Left cardiac atrium (tissue), 4 donors: Measurements from ENCODE around the gene ATOSB. TPM values are rescaled to one million over a fixed set of nuclear protein-coding genes. Genes with fewer than 3 reads are reported as not detected.

Experiments used
- ATAC-seq, 2 donors: fragments of 200-7000 bp; cut with Tn5 transposase; one replicate each; pipeline ENCODE4 v1.9.1; 2020; ENCODE audit warnings: mild to moderate bottlenecking in 2 of 2, moderate library complexity in 2 of 2
- DNase-seq: peaks from one replicate; pipeline ENCODE4 v3.0.0-alpha.2; 2020
- intact Hi-C, 2 donors: fragments of 100-400 bp; cut with DNase I; formaldehyde crosslinking; loops; one replicate each; pipeline versions ENCODE4 v1.14.1 to v1.15.1; 2022 to 2023
- total RNA-seq, 2 donors: library from RNA; stranded (reverse); fragmentation: NEBNext Ultra II Directional; extraction: Animal tissue kit (Norgen Biotek cat#: 25700); gene quantifications; one replicate each; pipeline ENCODE4 v1.2.1, GENCODE V29; 2021
- donor health status: DM: no; HTN: yes; CAD: no.
- donor health status: DM: no; HTN: yes; CAD: no; lungs with severe emphysema.
- donor health status: DM: yes; HTN: yes; CAD: no.
- donor health status: Dilated cardiomyopathy.

The ATOSB gene
- total RNA-seq, 2 donors from 2014 or later: 13.6 to 17.9 TPM

- ATAC-seq: peak; percentile 83 to 91
- intact Hi-C loops: loop anchor here in 1 of 2 donors (2.0 to 10.0 kb wide), 2 partner anchors 31 to 77 kb away; partner anchors contain the start of gene STOML2
- DNase-seq: peak; percentile 91
Measured at GRCh38 chr9:35071814-35072460, 43.7 kb downstream of the ATOSB start.

GRCh38 chr9:35070823-35071813 lies 44.5 kb downstream of the ATOSB start:
- no peak for ATAC-seq

GRCh38 chr9:35069020-35069419 lies 46.6 kb downstream of the ATOSB start:
- DNase-seq (no peak), ATAC-seq (no peak)
- intact Hi-C loops: no loop called here

More at GRCh38 chr9:35070823-35071813, 44.5 kb downstream of the ATOSB start:
- DNase-seq: no peak
- intact Hi-C loops: loop anchor here in 1 of 2 donors (10.0 kb wide), 1 partner anchor 76 kb away; no protein-coding TSS in a partner anchor

GRCh38 chr9:35067056-35067455 lies 48.6 kb downstream of the ATOSB start:
- intact Hi-C loops: no loop called here
- ATAC-seq (no peak), DNase-seq (no peak)

- no peak for DNase-seq
- no peak for ATAC-seq
- intact Hi-C loops: no loop called here
Measured at GRCh38 chr9:35060548-35061207, 55.0 kb downstream of the ATOSB start.

GRCh38 chr9:35059438-35059837 lies 56.2 kb downstream of the ATOSB start:
- intact Hi-C loops: no loop called here

GRCh38 chr9:35057271-35057620 lies 58.4 kb downstream of the ATOSB start:
- intact Hi-C loops: no loop called here
- ATAC-seq: no peak
- DNase-seq: no peak

More at GRCh38 chr9:35059438-35059837, 56.2 kb downstream of the ATOSB start:
- DNase-seq (no peak), ATAC-seq (no peak)

GRCh38 chr9:35056571-35057270 lies 58.9 kb downstream of the ATOSB start:
- ATAC-seq (no peak), DNase-seq (no peak)
- intact Hi-C loops: no loop called here

GRCh38 chr9:35054871-35055644 lies 60.6 kb downstream of the ATOSB start:
- DNase-seq: no peak
- ATAC-seq: no peak
- intact Hi-C loops: loop anchor here in 1 of 2 donors (5.0 kb wide), 1 partner anchor 153 kb away; no protein-coding TSS in a partner anchor

GRCh38 chr9:35054185-35054835 lies 61.4 kb downstream of the ATOSB start:
- intact Hi-C loops: loop anchor here in 1 of 2 donors (5.0 kb wide), 1 partner anchor 152 kb away; no protein-coding TSS in a partner anchor
- DNase-seq (no peak), ATAC-seq (no peak)

Other genes starting within 250 kb of the ATOSB start
- under 1 TPM; 0.32 to 0.47 TPM for gene PHF24, start 157.6 kb downstream of the ATOSB start, total RNA-seq
- 10 to 100 TPM; 31.2 to 67.7 TPM for gene DNAJB5, start 126.1 kb downstream of the ATOSB start, total RNA-seq
- gene VCP, start 43.2 kb downstream of the ATOSB start, total RNA-seq: 100 to 1,000 TPM; 171 to 234 TPM
- gene FANCG, start 35.9 kb downstream of the ATOSB start, total RNA-seq: 1 to 10 TPM; 3.7 to 8.2 TPM
- 10 to 100 TPM; 10.9 to 11.5 TPM for gene PIGO, start 19.3 kb downstream of the ATOSB start, total RNA-seq
- gene STOML2, start 12.7 kb downstream of the ATOSB start, total RNA-seq: 10 to 100 TPM; 95.7 to 97.4 TPM
- gene UNC13B, start 46.1 kb upstream of the ATOSB start, total RNA-seq: 10 to 100 TPM; 17.8 to 23.0 TPM